Keratinocyte (primary cell): ENCODE data around the gene PCDHGB6. TPM values are rescaled to one million over a fixed set of nuclear protein-coding genes. Genes with fewer than 3 reads are reported as not detected.

Source experiments
- DNase-seq: peaks from one replicate; pipeline ENCODE4 v3.0.0-alpha.2; 2011; ENCODE audit warnings: low read depth, missing footprints, low spot score
- FAIRE-seq: peaks from 2 replicates; lab custom pipeline; 2011; peaks lifted over from hg19 to GRCh38; lab: Jason Lieb, UNC
- H2AFZ ChIP-seq: 2 replicates; pipeline ENCODE4 v1.6.0; 2012; ENCODE audit warnings: low read length, control low read depth, inconsistent platforms; ENCODE audit not compliant: control insufficient read depth
- H3K27ac ChIP-seq: 2 replicates; pipeline ENCODE4 v1.5.1; 2011; ENCODE audit warnings: low read length; ENCODE audit not compliant: control insufficient read depth, insufficient read depth
- H3K27me3 ChIP-seq: 3 replicates; pipeline ENCODE4 v1.6.0; 2011; ENCODE audit warnings: low read length; ENCODE audit not compliant: control insufficient read depth, insufficient read depth; ENCODE audit errors: extremely low read depth
- H3K36me3 ChIP-seq, 2 experiments: 2 replicates in 1 of 2; 3 replicates in 1 of 2; pipeline ENCODE4 v1.5.1; 2011; ENCODE audit warnings: low read length in 2 of 2, mild to moderate bottlenecking in 1 of 2; ENCODE audit not compliant: control insufficient read depth in 2 of 2, insufficient read depth in 2 of 2; ENCODE audit errors: extremely low read depth in 1 of 2
- H3K4me1 ChIP-seq: 3 replicates; pipeline ENCODE4 v1.5.1; 2011; ENCODE audit warnings: low read length; ENCODE audit not compliant: control insufficient read depth, insufficient read depth; ENCODE audit errors: extremely low read depth
- H3K4me2 ChIP-seq: 3 replicates; pipeline ENCODE4 v1.6.0; 2011; ENCODE audit warnings: low read depth, low read length; ENCODE audit not compliant: control insufficient read depth, insufficient read depth; ENCODE audit errors: extremely low read depth
- H3K4me3 ChIP-seq, 3 experiments: fragments of 200-600 bp in 1 of 3; sonication (generic) in 1 of 3; 2 replicates in 2 of 3; 3 replicates in 1 of 3; pipeline ENCODE4 v1.5.1; 2011 to 2016; ENCODE audit warnings: low read length in 3 of 3, mild to moderate bottlenecking in 3 of 3, control low read depth in 2 of 3, inconsistent platforms in 1 of 3, low read depth in 1 of 3, mixed read lengths in 1 of 3, mixed run types in 1 of 3, moderate library complexity in 1 of 3; ENCODE audit not compliant: control insufficient read depth in 2 of 3, insufficient read depth in 2 of 3; ENCODE audit errors: extremely low read depth in 1 of 3
- H3K79me2 ChIP-seq: 2 replicates; pipeline ENCODE4 v1.6.0; 2012; ENCODE audit warnings: low read length; ENCODE audit not compliant: control insufficient read depth, insufficient read depth
- H3K9ac ChIP-seq: 3 replicates; pipeline ENCODE4 v1.6.0; 2011; ENCODE audit warnings: low read length; ENCODE audit not compliant: control insufficient read depth, insufficient read depth; ENCODE audit errors: extremely low read depth
- H3K9me1 ChIP-seq: 3 replicates; pipeline ENCODE4 v1.6.0; 2011; ENCODE audit warnings: low read length; ENCODE audit not compliant: control insufficient read depth, insufficient read depth; ENCODE audit errors: extremely low read depth
- H3K9me3 ChIP-seq: 2 replicates; pipeline ENCODE4 v1.5.1; 2012; ENCODE audit warnings: low read depth, low read length; ENCODE audit not compliant: control insufficient read depth
- H4K20me1 ChIP-seq: 3 replicates; pipeline ENCODE4 v1.6.0; 2011; ENCODE audit warnings: low read length; ENCODE audit not compliant: control insufficient read depth, insufficient read depth; ENCODE audit errors: extremely low read depth
- CTCF ChIP-seq, 3 experiments: IDR thresholded peaks in 1 of 3; conservative IDR thresholded peaks in 1 of 3; optimal IDR thresholded peaks in 1 of 3; 2 replicates in 2 of 3; 3 replicates in 1 of 3; pipeline versions ENCODE3 to v1.5.1; 2011; ENCODE audit warnings: low read length in 3 of 3, mild to moderate bottlenecking in 3 of 3, moderate library complexity in 2 of 3, control low read depth in 1 of 3, inconsistent platforms in 1 of 3; ENCODE audit not compliant: insufficient read depth in 2 of 3; ENCODE audit errors: extremely low read depth in 1 of 3
- EZH2 ChIP-seq: IDR thresholded peaks from one replicate; pipeline ENCODE4 v1.6.1; 2012; ENCODE audit warnings: inconsistent platforms, mild to moderate bottlenecking, low read length, moderate library complexity
- dilution Hi-C: fragments of 300-500 bp; cut with MboI; formaldehyde crosslinking; loops from one replicate; pipeline ENCODE4 v1.7.0; 2020; ENCODE audit warnings: low sequenced_read_pairs; ENCODE audit not compliant: extremely low pct_ligation_motif_present
- polyA plus RNA-seq, 5 experiments: library from polyadenylated mRNA; depleted of rRNA in 3 of 5; stranded (reverse) in 3 of 5; stranded (forward) in 1 of 5; unstranded in 1 of 5; fragments of >200 nt; gene quantifications; 1 replicate in 1 of 5; 2 replicates in 3 of 5; 3 replicates in 1 of 5; pipeline versions ENCODE4 v1.2.1 to v1.2.3, GENCODE V29; 2011 to 2012; ENCODE audit warnings: missing spikeins in 2 of 5, low read depth in 1 of 5, low replicate concordance in 1 of 5

Gene PCDHGB6
- polyA plus RNA-seq, 1 donor (not counting 4 experiments of a cell fraction or from before 2014, with no cell fraction given): 0.30 TPM

- FAIRE-seq (peak; percentile 53), DNase-seq (no peak)
- TF ChIP-seq CTCF (optimal IDR thresholded peaks at IDR 0.05 in 1 of 3, IDR thresholded peaks at IDR 0.05 in 1 of 3, conservative IDR thresholded peaks at IDR 0.05 in 1 of 3; ENCODE audit: extremely low read depth in 1 of 3, insufficient read depth in 2 of 3, low read length in 3 of 3): peak; percentile 52 to 70 (median 64)
- TF ChIP-seq EZH2: no peak
- Histone ChIP-seq H3K27me3 (peaks cover 34% of the 10 kb centered on the region), H3K9me3 (peaks cover 25% of the 10 kb centered on the region), H4K20me1 (no peaks in the 10 kb centered on the region), H2AFZ (peak within 1 kb of the TSS; percentile 65), H3K9me1 (no peaks in the 10 kb centered on the region), H3K4me3 (peak within 1 kb of the TSS; percentile 37 to 68 (median 60)), H3K4me2 (peak within 1 kb of the TSS; percentile 69), H3K79me2 (no peaks in the 10 kb centered on the region), H3K9ac (peak within 1 kb of the TSS; percentile 42), H3K4me1 (no peaks in the 10 kb centered on the region), H3K27ac (no peak within 1 kb of the TSS), H3K36me3 (no peaks in the 10 kb centered on the region)
- dilution Hi-C loops: no loop called here
Observed at GRCh38 chr5:141420855-141421488, 13.2 kb downstream of the PCDHGB6 start, which contains the start of gene PCDHGA11. Gene PCDHGA11 (plus strand): TSS chr5:141421051. CDS start chr5:141421228, 177 bp downstream.

- dilution Hi-C loops: no loop called here
- H3K79me2 ChIP-seq: no peaks in the 10 kb centered on the region
- TF ChIP-seq CTCF (optimal IDR thresholded peaks at IDR 0.05 in 1 of 3, IDR thresholded peaks at IDR 0.05 in 1 of 3, conservative IDR thresholded peaks at IDR 0.05 in 1 of 3; ENCODE audit: extremely low read depth in 1 of 3, insufficient read depth in 2 of 3, low read length in 3 of 3) (no peak), EZH2 (no peak)
Observed at GRCh38 chr5:141421489-141421855, 13.7 kb downstream of the PCDHGB6 start.

More at GRCh38 chr5:141421489-141421855, 13.7 kb downstream of the PCDHGB6 start:
- H3K36me3 ChIP-seq: no peaks in the 10 kb centered on the region
- peak overlapping the region; percentile 69 for H3K4me2 ChIP-seq
- no peak for DNase-seq
- no peaks in the 10 kb centered on the region for H3K9me1 ChIP-seq
- H3K9me3 ChIP-seq: peaks cover 28% of the 10 kb centered on the region
- H3K4me3 ChIP-seq: peak overlapping the region; percentile 37 to 68 (median 60)
- H4K20me1 ChIP-seq: no peaks in the 10 kb centered on the region
- H2AFZ ChIP-seq: peak overlapping the region; percentile 65
- peaks cover 38% of the 10 kb centered on the region for H3K27me3 ChIP-seq
- H3K9ac ChIP-seq: no peak overlapping the region
- H3K4me1 ChIP-seq: no peaks in the 10 kb centered on the region
- no peak for FAIRE-seq
- no peak overlapping the region for H3K27ac ChIP-seq
